Natural killer cell (primary cell): Measurements from ENCODE around the gene GAB2. TPM values are rescaled to one million over a fixed set of nuclear protein-coding genes. Genes with fewer than 3 reads are reported as not detected.

Experiments used
- ATAC-seq, 3 donors: fragments of 150-1000 bp in 2 of 3; fragments of 200-7000 bp in 1 of 3; cut with Tn5 transposase; 1 replicate in 1 of 3; 2 replicates in 2 of 3; pipeline ENCODE4 v1.10.0; 2021; ENCODE audit warnings: mild to moderate bottlenecking in 2 of 3, moderate library complexity in 2 of 3
- DNase-seq, 2 donors: peaks; one replicate each; pipeline versions ENCODE4 v3.0.0 to v3.0.0-alpha.2; 2013 to 2021; ENCODE audit warnings: mixed read lengths in 1 of 2
- H3K27ac ChIP-seq: one replicate; pipeline ENCODE4 v1.5.1; 2013; ENCODE audit warnings: mild to moderate bottlenecking, low read length
- H3K27me3 ChIP-seq: one replicate; pipeline ENCODE4 v1.6.1; 2013; ENCODE audit warnings: low read length; ENCODE audit not compliant: control insufficient read depth, insufficient read depth
- H3K36me3 ChIP-seq: one replicate; pipeline ENCODE4 v1.6.1; 2013; ENCODE audit warnings: low read length; ENCODE audit not compliant: control insufficient read depth, insufficient read depth
- H3K4me1 ChIP-seq: one replicate; pipeline ENCODE4 v1.6.1; 2013; ENCODE audit warnings: low read length; ENCODE audit not compliant: control insufficient read depth, insufficient read depth
- H3K4me3 ChIP-seq: one replicate; pipeline ENCODE4 v1.5.1; 2013; ENCODE audit warnings: low read length
- H3K9me3 ChIP-seq: one replicate; pipeline ENCODE4 v1.6.1; 2013; ENCODE audit warnings: low read length; ENCODE audit not compliant: control insufficient read depth, insufficient read depth
- H3K27ac Mint-ChIP-seq, 2 donors: one replicate each; pipeline ENCODE4 v1.8.0; 2022; ENCODE audit warnings: mild to moderate bottlenecking in 2 of 2, mixed read lengths in 2 of 2, moderate library complexity in 1 of 2
- H3K27me3 Mint-ChIP-seq, 2 donors: one replicate each; pipeline ENCODE4 v1.8.0; 2022; ENCODE audit warnings: low read depth in 2 of 2, mixed read lengths in 2 of 2
- H3K36me3 Mint-ChIP-seq: one replicate; pipeline ENCODE4 v1.8.0; 2022; ENCODE audit warnings: mixed read lengths
- H3K4me1 Mint-ChIP-seq, 2 donors: one replicate each; pipeline ENCODE4 v1.8.0; 2022; ENCODE audit warnings: mixed read lengths in 2 of 2
- H3K4me3 Mint-ChIP-seq: one replicate; pipeline ENCODE4 v1.8.0; 2022; ENCODE audit warnings: mild to moderate bottlenecking, moderate library complexity, mixed read lengths
- H3K9me3 Mint-ChIP-seq, 2 donors: one replicate each; pipeline ENCODE4 v1.8.0; 2022; ENCODE audit warnings: mixed read lengths in 2 of 2
- CTCF ChIP-seq: fragments of 200-600 bp; IDR thresholded peaks from one replicate; pipeline ENCODE4 v1.8.0; 2022; ENCODE audit warnings: antibody characterized with exemption
- WGBS: methylation state at CpG from one replicate; pipeline ENCODE4 v1.1.7; 2013; ENCODE audit warnings: missing lambda C conversion rate; ENCODE audit not compliant: insufficient coverage; 5-methylcytosine and 5-hydroxymethylcytosine counted together
- intact Hi-C: fragments of 100-400 bp; cut with micrococcal nuclease; formaldehyde crosslinking; loops from one replicate; pipeline ENCODE4 v1.14.2; 2022
- total RNA-seq, 4 donors: library from RNA; stranded (reverse); fragments of 120-200 nt in 1 of 4; gene quantifications; one replicate each; pipeline versions ENCODE4 v1.2.3 to v1.2.4, GENCODE V29; 2013 to 2022

The GAB2 gene
- total RNA-seq, 3 donors from 2014 or later (not counting 1 experiment from before 2014, with no cell fraction given), result 4.3 to 58.4 (median 8.1) TPM

GRCh38 chr11:78195917-78196560, 221.6 kb downstream of the GAB2 start:
- H3K4me3 ChIP-seq, result no peak overlapping the region
- Mint-ChIP-seq H3K36me3 (no peaks in the 10 kb centered on the region), H3K27ac (no peak overlapping the region), H3K9me3 (no peaks in the 10 kb centered on the region), H3K4me3 (no peak overlapping the region), H3K27me3 (no peaks in the 10 kb centered on the region), H3K4me1 (peaks cover 0 to 4% of the 10 kb centered on the region in 2 donors)
- ATAC-seq (no peak), DNase-seq (no peak)
- no peak for TF ChIP-seq CTCF
- no peaks in the 10 kb centered on the region for H3K4me1 ChIP-seq
- no peaks in the 10 kb centered on the region for H3K9me3 ChIP-seq
- H3K27me3 ChIP-seq, result no peaks in the 10 kb centered on the region
- no peak overlapping the region for H3K27ac ChIP-seq
- 74% methylated on average over 60 of the region's 60 CpGs for WGBS
- intact Hi-C loops, result no loop called here
- no peaks in the 10 kb centered on the region for H3K36me3 ChIP-seq

- Histone ChIP-seq H3K4me3 (no peak overlapping the region), H3K27me3 (no peaks in the 10 kb centered on the region), H3K4me1 (peaks cover 5% of the 10 kb centered on the region), H3K36me3 (no peaks in the 10 kb centered on the region), H3K27ac (no peak overlapping the region), H3K9me3 (no peaks in the 10 kb centered on the region)
- peaks cover 10 to 20% of the 10 kb centered on the region in 2 donors for H3K4me1 Mint-ChIP-seq
- H3K4me3 Mint-ChIP-seq, result no peak overlapping the region
- 96% methylated on average over 3 of the region's 3 CpGs for WGBS
- intact Hi-C loops, result no loop called here
- H3K36me3 Mint-ChIP-seq, result no peaks in the 10 kb centered on the region
- no peak for DNase-seq
- no peak for TF ChIP-seq CTCF
- no peaks in the 10 kb centered on the region for H3K9me3 Mint-ChIP-seq
- no peaks in the 10 kb centered on the region for H3K27me3 Mint-ChIP-seq
- no peak overlapping the region for H3K27ac Mint-ChIP-seq
- no peak for ATAC-seq
Measured at GRCh38 chr11:78194490-78194889, 223.1 kb downstream of the GAB2 start.

- Mint-ChIP-seq H3K9me3 (no peaks in the 10 kb centered on the region), H3K4me1 (peaks cover 12 to 27% of the 10 kb centered on the region in 2 donors), H3K27me3 (no peaks in the 10 kb centered on the region), H3K4me3 (no peak overlapping the region), H3K27ac (no peak overlapping the region), H3K36me3 (no peaks in the 10 kb centered on the region)
- no peak overlapping the region for H3K27ac ChIP-seq
- H3K9me3 ChIP-seq, result no peaks in the 10 kb centered on the region
- intact Hi-C loops, result no loop called here
- no peak for TF ChIP-seq CTCF
- DNase-seq (no peak), ATAC-seq (no peak)
- WGBS, result 93% methylated on average over 8 of the region's 8 CpGs
- peaks cover 11% of the 10 kb centered on the region for H3K4me1 ChIP-seq
- no peaks in the 10 kb centered on the region for H3K36me3 ChIP-seq
- no peak overlapping the region for H3K4me3 ChIP-seq
- H3K27me3 ChIP-seq, result no peaks in the 10 kb centered on the region
Measured at GRCh38 chr11:78193806-78194205, 223.8 kb downstream of the GAB2 start.

- Histone ChIP-seq H3K27me3 (no peaks in the 10 kb centered on the region), H3K4me3 (no peak overlapping the region), H3K9me3 (no peaks in the 10 kb centered on the region), H3K4me1 (peaks cover 13% of the 10 kb centered on the region), H3K36me3 (no peaks in the 10 kb centered on the region), H3K27ac (no peak overlapping the region)
- no peaks in the 10 kb centered on the region for H3K36me3 Mint-ChIP-seq
- DNase-seq (no peak), ATAC-seq (no peak)
- H3K4me3 Mint-ChIP-seq, result no peak overlapping the region
- H3K27ac Mint-ChIP-seq, result no peak overlapping the region
- no peaks in the 10 kb centered on the region for H3K27me3 Mint-ChIP-seq
- TF ChIP-seq CTCF, result no peak
- 70% methylated on average over 3 of the region's 4 CpGs for WGBS
- no peaks in the 10 kb centered on the region for H3K9me3 Mint-ChIP-seq
- peaks cover 14 to 35% of the 10 kb centered on the region in 2 donors for H3K4me1 Mint-ChIP-seq
- intact Hi-C loops, result no loop called here
Measured at GRCh38 chr11:78192911-78193351, 224.7 kb downstream of the GAB2 start.
